Astrocyte of the spinal cord (primary cell): ENCODE measurements around the gene OR4C45.

Experiments used
- DNase-seq: peaks from one replicate; pipeline ENCODE4 v3.0.0; 2011; ENCODE audit warnings: low read depth, low spot score
- H3K4me3 ChIP-seq: 2 replicates; pipeline ENCODE4 v1.5.1; 2011; ENCODE audit warnings: low read depth, mild to moderate bottlenecking, low read length, moderate library complexity
- CTCF ChIP-seq: IDR thresholded peaks from 2 replicates; pipeline ENCODE4 v1.5.1; 2012; ENCODE audit warnings: low read depth, mild to moderate bottlenecking, low read length, inconsistent platforms
- in situ Hi-C: cut with HindIII; loops from 2 replicates; pipeline ENCODE4 v1.10.0; 2017; ENCODE audit warnings: low sequenced_read_pairs

Gene OR4C45

GRCh38 chr11:50071584-50072225 lies 39.0 kb downstream of the OR4C45 start:
- TF ChIP-seq CTCF: no peak
- DNase-seq: no peak
- no peak overlapping the region for H3K4me3 ChIP-seq
- in situ Hi-C loops: no loop called here

- in situ Hi-C loops: no loop called here
- no peak overlapping the region for H3K4me3 ChIP-seq
- no peak for DNase-seq
- no peak for TF ChIP-seq CTCF
Measured at GRCh38 chr11:50072226-50073112, 39.8 kb downstream of the OR4C45 start.

- no peak for DNase-seq
- in situ Hi-C loops: no loop called here
- H3K4me3 ChIP-seq: no peak overlapping the region
- TF ChIP-seq CTCF: no peak
Measured at GRCh38 chr11:50073113-50074105, 40.7 kb downstream of the OR4C45 start.

GRCh38 chr11:50074161-50074560 lies 41.5 kb downstream of the OR4C45 start:
- H3K4me3 ChIP-seq: no peak overlapping the region
- in situ Hi-C loops: no loop called here
- TF ChIP-seq CTCF: no peak
- no peak for DNase-seq

- in situ Hi-C loops: no loop called here
- no peak for DNase-seq
- no peak overlapping the region for H3K4me3 ChIP-seq
- TF ChIP-seq CTCF: no peak
Measured at GRCh38 chr11:50075856-50076255, 43.2 kb downstream of the OR4C45 start.

GRCh38 chr11:50077526-50077925 lies 44.9 kb downstream of the OR4C45 start:
- TF ChIP-seq CTCF: no peak

More at GRCh38 chr11:50077526-50077925, 44.9 kb downstream of the OR4C45 start:
- no peak overlapping the region for H3K4me3 ChIP-seq
- in situ Hi-C loops: no loop called here
- DNase-seq: no peak
